GM19452 (cell line): ENCODE measurements around the gene KRTAP22-2.

Experiments
- ATAC-seq: cut with Tn5 transposase; IDR thresholded peaks from one replicate; pipeline ENCODE4 v1.9.1; 2021; ENCODE audit not compliant: unreplicated experiment

Gene KRTAP22-2

DNA sequence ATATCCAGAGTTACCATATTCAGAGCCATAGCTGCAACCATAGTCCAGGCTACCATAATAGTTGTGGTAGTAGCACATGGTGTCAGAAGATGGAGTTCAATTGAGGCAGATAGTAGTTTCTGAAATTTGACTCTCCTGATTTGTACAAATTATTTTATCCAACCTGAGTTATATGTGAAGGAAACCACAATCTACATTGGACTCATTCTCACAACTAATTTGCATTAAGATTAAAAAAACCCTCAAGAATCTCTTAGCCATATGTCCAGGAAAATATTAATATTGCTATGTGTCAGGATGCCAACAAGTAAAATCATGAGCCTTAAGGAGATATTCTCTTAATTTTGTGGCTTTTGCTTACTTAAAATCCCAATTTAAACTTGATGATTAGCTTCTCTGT lies at the start of gene KRTAP22-2:
KRTAP22-2 (minus strand) TSS at position 101 of the 400 bp plus-strand sequence.
- no peak for ATAC-seq

DNA sequence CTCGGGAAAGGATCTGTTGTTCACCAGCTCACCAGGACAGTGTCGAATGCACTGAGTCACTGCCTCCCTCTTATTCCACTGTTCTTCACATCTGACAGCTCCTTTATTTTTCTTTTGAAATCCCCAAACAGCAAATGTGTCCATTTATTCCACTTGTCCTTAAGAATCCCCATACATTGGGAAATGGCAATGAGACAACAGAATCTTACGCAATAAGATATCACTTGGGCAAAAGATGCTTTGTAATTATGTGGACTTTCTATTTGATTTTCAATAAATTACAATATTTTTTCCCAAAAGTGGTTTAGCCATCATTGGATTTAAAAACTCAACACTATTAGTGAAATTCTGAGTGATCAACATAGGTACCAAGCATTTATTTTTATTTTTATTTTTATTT lies 48.5 kb upstream of the KRTAP22-2 start:
- no peak for ATAC-seq

DNA sequence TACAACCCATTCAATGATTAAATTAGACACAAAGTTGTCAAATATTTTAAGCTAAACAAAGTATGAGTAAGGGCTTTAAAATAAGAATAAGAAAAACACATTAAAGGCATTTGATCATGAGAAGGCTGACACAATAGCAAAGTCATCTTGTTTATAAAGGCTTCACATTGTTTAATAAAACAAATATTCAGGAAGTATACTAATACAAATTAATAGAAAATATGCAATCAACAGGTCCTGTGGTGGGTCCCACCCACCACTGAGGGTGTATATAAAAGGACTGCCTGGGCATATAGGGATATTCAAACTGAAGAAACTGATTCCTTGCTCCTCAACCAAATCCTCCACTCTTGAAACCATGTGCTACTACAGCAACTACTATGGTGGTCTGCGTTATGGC lies 44.7 kb upstream of the KRTAP22-2 start, which contains the start of gene KRTAP20-2:
KRTAP20-2 (plus strand) TSS at position 301 of the 400 bp plus-strand sequence; CDS start at position 359, 58 bp downstream.
- ATAC-seq = no peak

DNA sequence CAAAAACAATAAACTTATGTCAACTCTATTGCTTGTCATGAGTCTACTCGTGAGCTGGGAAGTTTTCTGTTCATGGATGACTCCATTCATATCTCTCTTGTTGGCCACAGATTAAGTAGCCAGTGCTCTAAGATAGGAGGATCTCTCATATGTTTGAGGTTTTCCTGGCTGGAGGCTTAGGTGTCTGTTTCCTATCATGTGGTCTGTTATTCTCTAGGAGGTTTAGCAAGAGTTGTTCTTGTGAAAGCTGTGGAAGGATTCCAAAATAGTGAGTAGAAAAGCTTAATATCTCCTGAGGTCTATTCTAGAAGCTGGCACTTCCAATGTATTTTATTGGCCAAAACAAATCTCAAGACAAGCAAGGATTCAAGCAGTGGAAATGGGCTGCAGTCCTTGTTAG lies 39.0 kb upstream of the KRTAP22-2 start:
- ATAC-seq = no peak

DNA sequence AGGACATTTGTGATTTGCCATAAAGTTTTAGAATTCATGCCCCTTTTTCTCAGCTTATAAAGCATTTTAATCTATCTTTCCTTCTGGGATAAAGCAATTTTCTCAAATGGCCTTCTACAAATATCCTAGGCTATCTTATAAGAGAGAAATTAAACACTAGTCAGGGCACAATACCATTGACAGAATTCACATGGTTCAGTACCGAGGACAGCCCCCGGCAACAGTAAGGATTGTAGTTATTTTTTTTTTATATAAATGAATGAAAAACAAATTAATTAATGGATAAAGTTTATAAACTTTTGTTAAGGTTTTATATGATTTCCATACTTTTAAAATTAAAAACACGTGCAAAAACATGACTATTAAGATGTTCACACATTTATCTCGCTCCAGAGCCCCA lies 37.9 kb upstream of the KRTAP22-2 start:
- ATAC-seq = no peak

DNA sequence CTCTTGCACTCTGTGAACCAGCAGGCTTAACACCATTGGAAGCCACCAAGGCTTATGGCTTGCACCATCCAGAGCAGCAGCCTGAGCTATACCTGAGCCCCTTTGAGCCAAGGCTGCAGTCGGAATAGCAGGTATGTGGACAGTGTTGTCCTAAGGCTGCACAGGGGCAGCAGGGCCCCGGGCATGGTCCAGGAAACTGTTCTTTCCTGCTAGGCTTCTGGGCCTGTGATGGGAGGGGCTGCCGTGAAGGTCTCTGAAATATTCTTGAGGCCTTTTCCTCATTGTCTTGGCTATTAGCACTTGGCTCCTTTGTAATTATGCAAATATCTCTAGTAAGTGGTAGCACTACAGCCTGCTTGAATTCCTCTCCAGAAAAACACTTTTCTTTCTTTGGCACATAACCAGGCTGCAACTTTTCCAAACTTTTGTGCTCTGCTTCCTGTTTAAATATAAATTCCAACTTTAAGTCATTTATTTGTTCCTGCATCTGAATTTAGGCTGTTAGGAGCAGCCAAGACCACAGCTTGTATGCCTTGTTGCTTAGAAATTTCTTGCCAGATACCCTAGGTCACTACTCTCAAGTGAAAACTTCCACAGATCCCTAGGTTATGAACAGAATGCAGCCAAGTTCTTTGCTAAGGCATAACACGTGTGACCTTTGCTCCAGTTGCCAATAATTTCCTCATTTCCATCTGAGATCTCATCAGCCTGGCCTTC lies 35.4 kb upstream of the KRTAP22-2 start:
- no peak for ATAC-seq

DNA sequence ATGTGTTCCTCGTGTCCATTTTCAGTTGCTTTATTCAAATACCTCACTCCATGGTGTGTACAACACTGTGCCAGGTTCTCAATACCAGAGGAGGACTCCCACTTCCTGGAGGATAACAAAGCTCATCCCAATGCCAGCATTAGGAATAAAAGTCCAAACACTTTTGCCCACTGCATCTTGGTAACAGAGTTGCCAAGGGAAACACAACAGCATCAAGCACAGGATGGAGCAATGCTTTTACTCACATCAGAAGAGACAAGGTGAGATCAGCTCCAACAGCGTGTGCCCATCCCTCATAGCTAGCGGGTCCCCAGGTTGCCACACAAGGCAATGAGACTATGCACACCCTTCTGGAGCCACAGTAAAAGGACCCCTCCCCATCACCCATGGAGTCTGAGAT lies 33.2 kb upstream of the KRTAP22-2 start:
- no peak for ATAC-seq

DNA sequence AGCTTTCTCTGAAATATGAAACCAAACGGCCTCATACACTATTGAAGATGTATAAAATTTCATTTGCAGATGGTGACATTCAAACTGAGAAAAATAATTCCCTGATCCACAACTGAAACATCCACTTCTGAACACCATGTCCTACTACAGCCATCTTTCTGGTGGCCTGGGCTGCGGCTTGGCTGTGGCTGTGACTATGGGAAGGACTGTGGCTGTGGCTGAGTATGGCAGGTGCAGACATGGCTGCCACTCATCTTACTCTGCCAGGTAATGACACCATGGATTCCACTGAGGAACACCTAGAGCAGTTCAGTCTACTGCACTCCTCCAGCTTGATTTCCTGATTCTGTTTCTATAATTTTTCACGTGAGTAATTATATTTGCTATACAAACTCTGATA lies 30.3 kb upstream of the KRTAP22-2 start, which contains the start of gene KRTAP20-4:
KRTAP20-4 (plus strand) TSS at position 106 of the 400 bp plus-strand sequence.
- no peak for ATAC-seq

DNA sequence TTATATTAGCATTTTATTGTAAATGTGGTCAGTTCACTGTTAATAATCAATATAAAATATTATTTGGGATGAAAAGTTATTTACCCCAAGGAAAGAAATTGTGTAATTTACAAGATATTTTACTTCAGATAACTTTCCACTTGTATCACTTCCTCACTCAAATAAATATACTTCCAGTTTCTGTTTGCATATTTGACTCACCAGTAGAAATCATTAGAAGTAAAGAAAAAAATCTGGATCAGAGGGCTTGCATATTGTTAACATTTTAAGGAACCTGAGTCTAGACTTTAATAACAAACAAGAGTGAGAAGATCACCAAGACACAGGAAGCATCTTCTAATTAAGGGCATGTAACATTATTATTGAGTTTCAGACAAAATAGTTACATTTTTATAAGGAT lies 29.9 kb upstream of the KRTAP22-2 start:
- no peak for ATAC-seq

DNA sequence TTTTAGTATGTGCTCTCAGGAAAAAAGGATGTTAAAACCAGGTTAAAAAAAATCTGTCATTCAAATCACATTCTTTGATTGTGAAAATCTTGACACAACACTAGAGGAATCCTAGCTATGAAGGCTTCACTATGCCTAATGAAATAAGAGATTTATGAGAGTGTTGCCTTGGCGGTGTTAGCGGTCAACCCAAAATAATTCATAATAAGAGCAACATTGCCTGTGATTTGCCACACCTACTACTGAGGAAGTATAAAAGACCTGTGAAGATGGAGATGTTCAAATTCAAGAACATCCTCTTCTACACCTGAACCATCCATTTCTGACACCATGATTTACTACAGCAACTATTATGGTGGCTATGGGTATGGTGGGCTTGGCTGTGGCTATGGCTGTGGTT lies 25.9 kb upstream of the KRTAP22-2 start, which contains the start of gene KRTAP20-1:
KRTAP20-1 (plus strand) TSS at position 301 of the 400 bp plus-strand sequence; CDS start at position 331, 30 bp downstream.
- no peak for ATAC-seq

DNA sequence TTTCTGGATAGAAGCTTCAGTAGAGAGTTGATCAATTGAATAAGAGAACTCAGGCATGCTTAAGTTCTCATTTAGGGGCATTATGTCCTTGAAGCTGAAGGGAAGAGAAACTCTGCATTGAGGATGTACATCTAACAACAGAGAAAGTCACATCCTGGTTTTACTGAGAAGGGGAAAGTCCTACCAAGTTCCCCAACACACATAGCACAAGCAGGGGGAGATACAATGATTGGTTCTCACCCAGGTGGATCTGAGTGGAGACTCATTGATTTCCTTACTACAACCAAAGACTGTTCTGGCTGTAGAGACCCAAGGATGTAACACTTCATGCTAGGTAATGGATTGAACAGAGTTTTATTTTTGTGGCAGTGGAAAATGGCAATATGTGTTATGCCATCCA lies 25.0 kb upstream of the KRTAP22-2 start:
- no peak for ATAC-seq

DNA sequence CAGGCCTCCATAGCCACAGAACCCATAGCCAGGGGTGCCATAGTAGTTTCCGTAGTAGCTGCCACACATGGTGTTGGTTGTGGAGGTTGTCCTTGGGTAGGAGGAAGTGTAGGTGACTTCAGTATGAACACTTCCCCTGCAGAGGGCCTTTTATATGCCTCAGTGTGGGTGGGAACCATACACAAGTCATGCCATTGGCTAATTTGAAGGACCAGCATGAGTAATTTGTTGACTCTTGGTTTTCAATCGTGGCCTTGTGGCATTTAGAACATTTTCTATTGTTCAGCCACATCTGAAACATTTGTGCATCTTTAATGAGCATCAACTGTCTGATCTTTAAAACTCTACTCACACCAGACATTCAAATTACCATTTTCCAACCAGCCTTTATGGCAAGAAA lies 23.6 kb upstream of the KRTAP22-2 start, which contains the start of gene KRTAP6-1:
KRTAP6-1 (minus strand) TSS at position 95 of the 400 bp plus-strand sequence; CDS start at position 69, 26 bp downstream.
- no peak for ATAC-seq

DNA sequence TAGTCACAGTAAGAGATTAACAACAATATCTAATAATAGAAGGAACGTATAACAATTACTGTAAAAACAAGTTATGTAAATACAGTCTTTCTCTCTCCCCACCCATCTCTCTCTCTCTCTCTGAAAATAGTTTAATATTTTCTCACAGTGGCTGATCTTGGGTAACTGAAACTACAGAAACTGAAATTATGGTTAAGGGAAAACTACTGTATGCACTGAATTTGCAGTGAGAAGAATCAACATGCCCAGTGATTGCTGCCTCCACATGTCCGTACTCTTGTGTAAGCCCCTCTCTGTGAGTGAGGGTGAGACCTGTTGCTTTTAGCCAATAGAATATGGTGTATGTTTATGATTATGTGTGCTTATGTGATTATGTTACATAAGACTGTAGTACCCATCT lies 21.9 kb upstream of the KRTAP22-2 start:
- ATAC-seq = no peak

DNA sequence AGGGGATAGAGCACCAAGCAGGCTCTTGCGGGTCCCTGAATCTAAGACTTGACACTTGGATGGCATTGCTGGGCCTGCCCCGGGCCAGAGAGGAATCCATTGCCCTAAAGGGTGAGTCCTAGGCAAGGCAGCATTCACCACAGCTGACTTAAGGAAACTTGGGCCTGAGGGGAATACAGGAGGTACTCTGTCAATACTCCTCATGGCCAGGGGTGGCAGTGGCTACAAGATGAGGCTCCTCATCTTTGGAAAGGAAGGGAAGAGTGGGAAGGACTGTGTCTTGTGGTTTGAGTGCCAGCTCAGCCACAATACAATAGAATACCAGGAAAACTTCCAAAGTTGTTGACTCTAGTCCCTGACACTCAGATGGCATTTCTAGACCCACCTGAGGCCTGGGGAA lies 15.8 kb upstream of the KRTAP22-2 start:
- ATAC-seq = no peak

DNA sequence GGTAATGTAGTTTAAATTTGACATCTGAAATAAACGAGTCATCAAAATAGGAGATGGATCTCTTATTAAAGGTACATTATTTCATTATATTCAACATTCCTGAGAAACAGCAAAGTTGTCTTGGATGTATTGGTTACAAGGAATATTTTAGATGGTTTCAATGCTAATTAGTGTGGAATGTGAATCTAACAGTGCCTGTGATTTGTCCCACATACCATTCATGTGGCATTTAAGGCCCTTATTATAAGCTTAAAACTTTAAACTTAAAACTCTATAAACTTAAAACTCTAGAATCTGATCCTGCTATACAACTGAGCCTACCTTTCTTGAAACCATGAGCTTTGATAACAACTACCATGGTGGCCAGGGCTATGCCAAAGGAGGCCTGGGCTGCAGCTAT lies 10.6 kb upstream of the KRTAP22-2 start, which contains the start of gene KRTAP22-1:
KRTAP22-1 (plus strand) TSS at position 301 of the 400 bp plus-strand sequence.
- no peak for ATAC-seq

DNA sequence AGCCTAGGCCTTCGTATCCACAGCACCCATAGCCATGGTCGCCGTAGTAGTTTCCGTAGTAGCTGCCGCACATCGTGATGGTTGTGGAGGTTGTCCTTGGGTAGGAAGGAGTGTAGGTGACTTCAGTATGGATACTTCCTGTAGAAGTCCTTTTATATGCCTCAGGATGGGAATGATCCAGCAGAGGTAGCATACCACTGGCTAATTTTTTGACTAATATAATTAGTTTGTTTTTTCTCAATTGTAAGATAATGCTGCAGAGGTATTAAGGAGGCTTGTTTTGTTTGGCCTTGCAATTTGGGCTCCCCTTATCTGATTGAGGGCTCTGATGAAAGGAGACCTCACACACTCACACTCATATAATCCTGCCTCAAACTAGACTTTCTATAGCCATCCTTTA lies 8.6 kb upstream of the KRTAP22-2 start, which contains the start of gene KRTAP6-2:
KRTAP6-2 (minus strand) TSS at position 101 of the 400 bp plus-strand sequence; CDS start at position 73, 28 bp downstream.
- ATAC-seq = no peak

DNA sequence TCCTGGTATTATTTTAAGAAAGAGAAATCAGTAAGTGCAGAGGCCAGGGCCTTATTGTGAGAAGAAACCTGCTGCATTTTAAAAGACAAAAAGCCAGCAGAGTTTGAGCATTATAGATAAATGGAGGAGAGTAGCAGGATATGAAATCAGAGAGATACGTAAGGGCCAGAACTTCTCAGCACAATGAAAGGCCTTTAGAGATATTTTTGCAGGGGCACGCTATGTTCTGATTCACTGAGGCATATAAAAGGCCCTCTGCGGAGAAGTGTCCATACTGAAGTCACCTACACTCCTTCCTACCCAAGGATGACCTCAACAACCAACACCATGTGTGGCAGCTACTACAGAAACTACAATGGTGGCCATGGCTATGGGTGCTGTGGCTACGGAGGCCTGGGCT lies 1.9 kb upstream of the KRTAP22-2 start, which contains the start of gene KRTAP6-3:
KRTAP6-3 (plus strand) TSS at position 301 of the 400 bp plus-strand sequence; CDS start at position 307, 6 bp downstream.
- ATAC-seq = no peak

DNA sequence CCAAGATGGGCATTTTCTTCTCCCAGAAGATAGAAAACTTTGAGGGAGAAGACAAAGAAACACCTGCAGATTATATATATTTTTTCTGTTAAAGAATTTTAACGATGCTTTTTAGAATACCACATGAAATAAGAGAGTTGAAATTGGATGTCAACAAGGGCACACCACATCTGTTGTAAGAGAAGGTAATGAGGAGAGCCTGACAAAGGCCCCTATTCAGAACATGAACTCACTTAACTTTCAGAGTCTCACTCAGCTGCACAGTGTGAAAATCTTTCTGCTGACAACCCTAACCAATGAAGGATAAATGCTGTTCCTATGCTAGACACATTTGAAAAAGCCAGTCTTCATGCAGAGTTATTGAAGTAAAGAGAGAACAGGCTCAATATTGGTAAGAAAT lies 7.3 kb downstream of the KRTAP22-2 start:
- ATAC-seq = no peak

DNA sequence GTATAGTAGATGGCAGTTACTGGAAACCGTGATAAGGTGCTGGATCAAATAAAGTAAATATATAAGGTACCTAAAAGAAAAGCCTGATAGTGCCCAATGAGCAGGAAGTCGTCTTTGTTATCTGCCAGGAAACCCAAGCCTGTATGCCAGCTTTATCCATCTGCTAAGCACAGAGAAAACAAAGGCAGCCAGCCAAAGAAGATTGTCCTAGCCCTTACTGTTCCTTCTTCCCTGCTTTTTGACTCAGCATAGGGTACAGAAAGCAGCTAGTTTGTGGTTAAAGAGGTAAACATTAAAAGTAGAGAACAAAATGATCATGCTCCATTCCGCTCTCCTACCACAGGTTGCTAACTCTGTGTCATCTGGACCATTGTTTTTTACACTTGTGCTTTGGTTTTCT lies 10.1 kb downstream of the KRTAP22-2 start:
- ATAC-seq = no peak

DNA sequence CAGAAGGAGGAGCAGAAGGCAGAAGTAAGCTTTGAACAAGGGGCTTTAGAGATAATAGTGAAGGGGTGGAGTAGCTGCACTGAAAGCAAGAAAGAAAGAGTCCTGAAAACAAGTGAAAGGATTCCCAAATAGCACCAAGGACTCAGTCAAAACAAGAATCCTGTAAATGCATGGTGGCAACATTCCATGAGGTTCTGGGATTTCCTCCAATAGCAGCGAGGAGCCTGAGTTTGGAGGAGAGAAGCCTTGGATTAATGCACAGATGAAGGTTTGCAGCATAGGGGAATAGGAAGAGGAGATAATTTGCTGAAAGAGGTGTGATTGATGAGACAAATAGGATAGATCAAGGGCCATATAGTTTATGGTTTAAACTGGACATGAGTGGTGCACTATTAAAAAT lies 10.9 kb downstream of the KRTAP22-2 start:
- no peak for ATAC-seq

DNA sequence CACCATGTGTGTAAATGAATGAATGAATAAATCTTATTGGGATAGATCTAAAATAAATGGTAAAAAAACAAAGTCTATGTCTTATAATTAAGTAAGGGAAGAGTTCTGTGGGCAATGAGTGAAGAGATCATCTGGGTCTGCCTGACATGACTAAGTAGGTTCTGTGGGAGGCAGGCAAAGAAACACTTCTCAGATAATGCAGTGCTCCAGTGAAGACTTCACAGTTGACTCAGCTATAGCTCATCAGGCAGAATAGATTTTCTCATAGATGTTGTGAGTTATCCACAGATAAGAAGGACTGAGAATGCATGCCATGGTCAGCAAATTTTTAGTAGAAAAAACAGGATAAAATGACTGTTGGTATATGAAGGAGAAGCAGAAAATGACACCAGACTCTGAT lies 12.4 kb downstream of the KRTAP22-2 start:
- no peak for ATAC-seq

DNA sequence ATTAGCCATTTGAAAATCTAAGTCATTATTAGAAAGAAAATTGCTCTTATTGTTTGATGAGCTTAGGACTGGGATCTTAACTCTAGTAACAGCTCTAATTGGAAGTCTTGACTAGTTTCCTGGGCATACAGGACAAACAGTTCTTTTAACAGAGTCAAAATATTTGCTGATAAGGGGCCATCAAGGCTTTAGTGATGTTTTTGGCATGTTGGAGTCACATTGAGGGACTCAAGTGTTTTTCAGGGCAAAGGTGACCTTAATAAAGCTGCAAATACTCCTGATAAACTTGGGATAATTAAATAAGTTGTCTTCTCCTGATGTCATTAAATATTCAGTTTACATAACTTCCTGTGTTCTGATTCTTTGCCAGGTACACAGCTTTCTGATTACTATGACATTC lies 22.6 kb downstream of the KRTAP22-2 start:
- ATAC-seq = no peak
